ENCODE measurements around the gene EEF2K. TPM values are rescaled to one million over a fixed set of nuclear protein-coding genes. Genes with fewer than 3 reads are reported as not detected.

The EEF2K gene
- 10 to 100 TPM; 42.8 to 90.8 (median 50.3) TPM for total RNA-seq

GRCh38 chr16:22206013-22206841, at the start of gene EEF2K:
Gene EEF2K, plus strand, starts transcription at chr16:22206278. Its CDS starts 19,452 bp downstream, at chr16:22225730.
- peaks cover 0 to 6% (median 0%) of the 10 kb centered on the region in 4 donors for H3K9me3 ChIP-seq
- peaks cover 0 to 52% (median 23%) of the 10 kb centered on the region in 4 donors for H3K4me1 ChIP-seq
- TF ChIP-seq EP300 (IDR thresholded peaks at IDR 0.05): peak in 1 of 2 donors; percentile 88
- TF ChIP-seq CTCF (IDR thresholded peaks at IDR 0.05): peak; percentile 89 to 98 (median 93)
- TF ChIP-seq POLR2A (IDR thresholded peaks at IDR 0.05): peak; percentile 34 to 57
- peaks cover 0 to 16% (median 0%) of the 10 kb centered on the region in 3 donors for H3K36me3 ChIP-seq
- peak within 1 kb of the TSS; percentile 61 to 99 (median 96) for H3K4me3 ChIP-seq
- WGBS, 2 donors: 1% methylated on average over 40 to 51 of the region's 74 CpGs
- H3K27me3 ChIP-seq: no peaks in the 10 kb centered on the region
- peak within 1 kb of the TSS; percentile 67 to 96 (median 89) for H3K27ac ChIP-seq
- peak; percentile 86 for DNase-seq (ENCODE audit: low spot score in 2 of 2)

GRCh38 chr16:22161401-22161800, 44.7 kb upstream of the EEF2K start:
- no peak overlapping the region for H3K27ac ChIP-seq
- TF ChIP-seq POLR2A (IDR thresholded peaks at IDR 0.05) (no peak), CTCF (IDR thresholded peaks at IDR 0.05) (no peak), EP300 (IDR thresholded peaks at IDR 0.05) (no peak)
- peaks cover 0 to 8% (median 2%) of the 10 kb centered on the region in 4 donors for H3K4me1 ChIP-seq
- no peak for DNase-seq (ENCODE audit: low spot score in 2 of 2)
- H3K36me3 ChIP-seq: no peaks in the 10 kb centered on the region
- H3K9me3 ChIP-seq: peaks cover 0 to under 1% (median 0%) of the 10 kb centered on the region in 4 donors
- no peak overlapping the region for H3K4me3 ChIP-seq
- H3K27me3 ChIP-seq: peaks cover 0 to 21% of the 10 kb centered on the region in 2 donors

GRCh38 chr16:22161999-22162655, 44.0 kb upstream of the EEF2K start, which contains the start of gene SDR42E2:
Gene SDR42E2, plus strand, starts transcription at chr16:22162506. Its CDS starts 3,077 bp downstream, at chr16:22165583.
- peak within 1 kb of the TSS in 2 of 4 donors; percentile 4 to 14 for H3K4me3 ChIP-seq
- H3K27ac ChIP-seq: no peak within 1 kb of the TSS
- H3K27me3 ChIP-seq: peaks cover 0 to 21% of the 10 kb centered on the region in 2 donors
- peaks cover 0 to 8% (median 2%) of the 10 kb centered on the region in 4 donors for H3K4me1 ChIP-seq
- no peak for DNase-seq (ENCODE audit: low spot score in 2 of 2)
- WGBS, 2 donors: 7 to 8% methylated on average over 26 to 27 of the region's 40 CpGs
- TF ChIP-seq POLR2A (IDR thresholded peaks at IDR 0.05) (no peak), EP300 (IDR thresholded peaks at IDR 0.05) (no peak), CTCF (IDR thresholded peaks at IDR 0.05) (no peak)
- H3K9me3 ChIP-seq: peaks cover 0 to 6% (median 0%) of the 10 kb centered on the region in 4 donors
- no peaks in the 10 kb centered on the region for H3K36me3 ChIP-seq

GRCh38 chr16:22162656-22163009, 43.4 kb upstream of the EEF2K start:
- no peak for TF ChIP-seq CTCF (IDR thresholded peaks at IDR 0.05)
- no peak for TF ChIP-seq POLR2A (IDR thresholded peaks at IDR 0.05)
- no peak for TF ChIP-seq EP300 (IDR thresholded peaks at IDR 0.05)
- Histone ChIP-seq H3K9me3 (peaks cover 0 to 6% (median 0%) of the 10 kb centered on the region in 4 donors), H3K27ac (no peak overlapping the region), H3K4me3 (peak overlapping the region in 2 of 4 donors; percentile 4 to 14), H3K27me3 (peaks cover 0 to 21% of the 10 kb centered on the region in 2 donors), H3K36me3 (no peaks in the 10 kb centered on the region), H3K4me1 (peaks cover 0 to 8% (median 2%) of the 10 kb centered on the region in 4 donors)
- WGBS, 2 donors: 36 to 41% methylated on average over 10 to 12 of the region's 14 CpGs
- DNase-seq (ENCODE audit: low spot score in 2 of 2): no peak

Measured in tibial nerve (tissue), 4 donors.